Activated gamma-delta T cell (primary cell): ENCODE results near the gene TBC1D30.
"Not testable (repeated sequence)": the region's sequence is repeated elsewhere in the genome, so short reads cannot be mapped to it uniquely, and the experiment has no call there.

Source experiments
- DNase-seq: peaks from one replicate; lab custom pipeline; 2025; lab: John Stamatoyannopoulos, UW
- total RNA-seq, 2 donors: gene quantifications; one replicate each; lab custom pipeline; 2026; lab: John Stamatoyannopoulos, UW

Gene TBC1D30, protein sequence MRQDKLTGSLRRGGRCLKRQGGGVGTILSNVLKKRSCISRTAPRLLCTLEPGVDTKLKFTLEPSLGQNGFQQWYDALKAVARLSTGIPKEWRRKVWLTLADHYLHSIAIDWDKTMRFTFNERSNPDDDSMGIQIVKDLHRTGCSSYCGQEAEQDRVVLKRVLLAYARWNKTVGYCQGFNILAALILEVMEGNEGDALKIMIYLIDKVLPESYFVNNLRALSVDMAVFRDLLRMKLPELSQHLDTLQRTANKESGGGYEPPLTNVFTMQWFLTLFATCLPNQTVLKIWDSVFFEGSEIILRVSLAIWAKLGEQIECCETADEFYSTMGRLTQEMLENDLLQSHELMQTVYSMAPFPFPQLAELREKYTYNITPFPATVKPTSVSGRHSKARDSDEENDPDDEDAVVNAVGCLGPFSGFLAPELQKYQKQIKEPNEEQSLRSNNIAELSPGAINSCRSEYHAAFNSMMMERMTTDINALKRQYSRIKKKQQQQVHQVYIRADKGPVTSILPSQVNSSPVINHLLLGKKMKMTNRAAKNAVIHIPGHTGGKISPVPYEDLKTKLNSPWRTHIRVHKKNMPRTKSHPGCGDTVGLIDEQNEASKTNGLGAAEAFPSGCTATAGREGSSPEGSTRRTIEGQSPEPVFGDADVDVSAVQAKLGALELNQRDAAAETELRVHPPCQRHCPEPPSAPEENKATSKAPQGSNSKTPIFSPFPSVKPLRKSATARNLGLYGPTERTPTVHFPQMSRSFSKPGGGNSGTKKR
- total RNA-seq = 0.10 to 0.17 reads per million in 2 donors

DNA sequence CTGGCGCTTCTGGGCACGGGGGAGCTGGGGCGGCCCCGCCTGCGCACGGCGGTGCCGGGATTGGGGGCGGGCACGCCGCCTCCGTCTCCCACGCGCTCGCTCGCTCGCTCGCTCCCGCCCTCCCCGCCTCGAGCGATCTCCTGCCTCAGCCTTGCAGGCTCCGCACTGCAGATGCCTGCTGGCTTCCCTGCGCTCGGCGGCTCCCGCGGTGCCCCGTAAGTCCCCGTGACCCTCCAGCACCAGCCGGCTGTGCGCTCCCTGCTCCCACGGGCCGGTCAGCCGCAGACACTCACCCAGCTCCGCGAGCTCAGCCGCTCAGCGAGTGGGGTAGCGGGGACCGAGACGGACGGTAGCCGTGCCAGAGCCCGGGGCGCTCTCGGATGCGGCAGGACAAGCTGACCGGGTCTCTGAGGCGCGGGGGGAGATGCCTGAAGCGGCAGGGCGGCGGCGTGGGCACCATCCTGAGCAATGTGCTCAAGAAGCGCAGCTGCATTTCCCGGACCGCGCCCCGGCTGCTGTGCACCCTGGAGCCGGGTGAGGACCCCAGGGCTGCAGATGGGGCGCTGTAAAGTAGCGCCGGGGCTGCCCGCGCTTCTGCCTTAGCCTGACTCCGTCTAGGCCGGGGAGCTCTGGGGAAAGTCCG is at the start of gene TBC1D30:
Gene TBC1D30 (plus strand): TSS at position 148 of the 643 bp plus-strand sequence. CDS start 233 bp downstream, at position 381.
- DNase-seq = no peak

DNA sequence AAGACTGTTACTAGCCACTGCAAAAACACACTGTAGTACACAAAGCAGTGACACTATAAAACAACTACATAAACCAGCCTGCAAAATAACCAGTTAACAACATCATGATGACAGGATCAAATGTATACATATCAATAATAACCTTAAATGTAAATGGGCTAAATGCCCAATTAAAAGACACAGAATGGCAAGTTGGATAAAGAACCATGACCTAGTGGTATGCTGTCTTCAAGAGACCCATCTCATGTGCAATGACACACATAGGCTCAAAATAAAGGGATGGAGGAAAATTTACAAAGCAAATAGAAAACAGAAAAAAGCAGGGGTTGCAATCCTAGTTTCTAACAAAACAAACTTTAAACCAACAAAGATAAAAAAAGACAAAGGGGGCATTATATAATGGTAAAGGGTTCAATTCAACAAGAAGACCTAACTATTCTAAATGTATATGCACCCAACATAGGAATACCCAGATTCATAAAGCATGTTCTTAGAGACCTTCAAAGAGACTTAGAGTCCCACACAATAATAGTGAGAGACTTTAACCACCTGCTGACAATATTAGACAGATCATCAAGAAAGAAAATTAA is 49.2 kb upstream of the TBC1D30 start:
- not testable (repeated sequence) for DNase-seq

DNA sequence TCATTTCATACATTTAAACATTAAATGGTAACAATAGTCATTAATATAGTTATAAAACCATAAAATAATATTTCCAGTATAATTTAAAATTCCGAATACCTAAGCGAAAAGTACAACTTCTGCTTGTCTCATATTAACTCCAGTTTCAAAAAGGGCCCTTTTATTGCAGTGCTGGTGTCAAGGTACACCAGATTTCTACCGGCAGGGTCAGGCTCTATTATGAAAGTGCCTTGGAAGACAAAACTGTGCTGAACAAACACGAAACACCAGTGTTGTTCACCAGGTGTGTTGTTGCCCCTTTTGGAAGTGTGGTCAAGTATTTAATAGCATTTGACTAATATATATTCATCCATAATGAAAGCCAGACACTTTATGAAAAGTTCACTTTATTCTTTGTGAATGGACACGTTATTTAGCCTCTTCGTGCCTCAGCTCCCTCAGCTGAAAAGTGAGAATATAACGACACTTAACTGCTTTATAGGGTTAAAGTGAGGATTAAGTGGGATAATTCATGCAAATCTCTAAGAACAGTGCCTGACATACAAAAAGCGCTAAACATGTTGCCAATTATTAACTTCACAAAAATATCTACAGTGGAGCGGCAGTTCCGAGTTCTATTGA is 45.0 kb upstream of the TBC1D30 start:
- no peak for DNase-seq

DNA sequence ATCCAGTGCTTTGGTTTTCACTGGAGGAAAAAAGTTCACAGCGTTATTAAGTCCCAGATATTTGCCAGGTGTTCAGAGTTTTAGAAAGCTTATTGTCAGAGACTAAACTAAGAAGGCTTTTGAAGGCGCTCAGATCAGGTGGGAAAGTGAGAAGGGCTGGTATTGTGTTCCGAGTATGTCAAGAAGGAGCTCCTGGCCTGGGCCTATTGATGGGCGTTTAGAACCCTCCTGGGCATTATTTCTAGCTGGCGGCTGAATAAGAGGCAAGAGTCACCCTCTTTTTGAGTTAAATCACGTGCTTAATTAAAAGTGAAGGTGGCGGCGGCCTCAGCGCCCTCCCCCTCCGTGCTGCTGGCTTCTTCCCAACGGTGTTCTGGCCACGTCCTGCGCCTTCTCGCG is 44.3 kb upstream of the TBC1D30 start:
- DNase-seq = no peak

- DNase-seq = no peak
These were observed 43.7 kb upstream of the TBC1D30 start for GRCh38 chr12:64780531-64781279.

DNA sequence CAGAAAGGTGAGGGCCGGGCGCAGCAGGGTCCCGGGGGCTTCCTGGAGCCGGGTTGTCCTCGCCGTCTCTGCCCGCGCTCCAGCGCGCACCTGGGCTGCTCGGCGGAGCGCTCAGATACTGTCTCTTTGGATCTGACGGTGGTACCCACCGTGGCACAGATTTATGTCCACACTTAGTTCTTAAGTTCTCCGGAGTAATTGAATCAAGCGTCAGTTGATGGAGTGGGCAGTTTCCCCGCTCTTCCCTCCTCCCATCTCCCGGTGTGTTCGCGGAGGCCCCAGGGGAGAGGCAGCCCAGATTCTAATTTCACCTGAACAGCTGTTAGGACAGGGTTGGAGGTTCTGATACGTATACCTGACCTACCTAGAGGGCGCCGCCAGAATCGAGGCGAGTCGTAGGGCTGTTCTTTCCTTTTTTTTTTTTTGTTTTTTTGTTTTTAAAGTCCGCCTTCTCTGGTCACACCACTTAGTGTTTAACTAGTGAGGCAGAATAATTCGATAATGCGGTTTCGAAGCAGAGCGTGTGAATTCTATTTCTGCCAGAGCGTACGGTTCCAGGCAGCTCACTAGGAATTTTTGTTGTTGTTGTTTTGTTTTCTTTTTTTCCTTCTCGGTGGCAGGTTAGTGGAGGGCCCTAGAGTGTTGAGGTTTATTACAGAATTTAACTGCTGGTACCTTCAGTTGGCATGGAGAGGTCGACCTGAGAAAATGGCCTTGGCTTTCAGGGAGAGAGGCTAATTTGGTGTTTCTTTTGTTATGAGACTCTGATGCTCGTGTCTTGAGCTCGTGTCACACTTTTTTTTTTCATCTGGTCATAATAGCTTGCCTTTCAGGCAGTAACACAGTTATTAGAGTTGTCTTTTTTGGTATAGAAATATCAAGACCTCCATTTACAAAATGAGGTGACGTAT is 42.9 kb upstream of the TBC1D30 start:
- DNase-seq = no peak

GRCh38 chr12:64782191-64782876 is 42.1 kb upstream of the TBC1D30 start:
- no peak for DNase-seq

DNA sequence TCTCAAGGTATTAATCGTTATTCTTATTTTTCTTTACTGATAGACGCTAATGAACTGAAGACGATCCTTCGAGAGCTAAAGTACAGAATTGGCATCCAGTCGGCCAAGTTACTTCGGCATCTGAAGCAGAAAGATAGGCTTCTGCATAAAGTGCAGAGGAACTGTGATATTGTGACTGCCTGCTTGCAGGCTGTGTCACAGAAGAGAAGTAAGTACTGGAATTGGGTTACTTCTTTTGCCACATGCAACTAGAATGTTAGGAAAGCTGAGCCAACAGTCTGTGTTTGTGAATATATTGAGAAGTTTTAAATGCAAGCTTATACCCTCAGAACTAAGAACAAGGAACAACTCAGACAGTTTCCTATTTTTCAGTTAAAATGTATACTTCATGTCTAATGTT is 38.6 kb upstream of the TBC1D30 start:
- no peak for DNase-seq

DNA sequence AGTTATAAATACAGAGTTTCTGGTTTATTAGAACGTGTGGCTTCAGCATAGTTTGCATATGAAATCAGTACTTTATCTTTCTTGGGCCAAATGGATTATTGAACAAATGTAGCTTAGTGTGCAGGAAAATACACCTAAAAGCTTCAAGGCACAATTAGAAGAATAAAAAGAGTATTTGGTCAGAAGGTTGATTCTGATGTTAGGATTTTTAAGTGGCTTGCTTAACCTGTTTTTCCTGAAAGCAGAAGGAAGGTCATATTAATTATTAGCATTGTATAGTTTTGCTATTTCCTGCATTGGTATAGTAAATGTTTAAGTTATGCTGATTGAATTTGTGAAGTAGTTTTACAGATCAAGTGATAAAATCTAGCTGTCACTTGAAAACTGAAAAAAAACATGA is 34.3 kb upstream of the TBC1D30 start:
- DNase-seq = no peak

DNA sequence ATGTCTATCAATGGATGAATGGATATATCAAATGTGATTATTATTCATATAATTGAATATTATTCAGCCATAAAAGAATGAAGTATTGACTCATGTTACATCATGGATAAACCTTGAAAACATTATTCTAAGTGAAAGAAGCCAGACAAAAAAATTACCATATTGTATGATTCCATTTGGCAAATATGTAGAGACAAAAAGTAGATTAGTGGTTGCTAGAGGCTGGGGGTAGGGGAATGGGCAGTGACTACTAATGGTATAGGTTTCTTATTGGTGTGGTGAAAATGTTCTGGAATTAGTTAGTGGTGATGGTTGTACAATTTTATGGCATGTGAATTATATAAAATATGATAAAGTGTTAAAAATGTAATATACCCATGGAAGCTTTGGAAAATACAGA is 33.4 kb upstream of the TBC1D30 start:
- DNase-seq = no peak

- no peak for DNase-seq
These were observed 32.3 kb upstream of the TBC1D30 start for GRCh38 chr12:64792128-64792527.

DNA sequence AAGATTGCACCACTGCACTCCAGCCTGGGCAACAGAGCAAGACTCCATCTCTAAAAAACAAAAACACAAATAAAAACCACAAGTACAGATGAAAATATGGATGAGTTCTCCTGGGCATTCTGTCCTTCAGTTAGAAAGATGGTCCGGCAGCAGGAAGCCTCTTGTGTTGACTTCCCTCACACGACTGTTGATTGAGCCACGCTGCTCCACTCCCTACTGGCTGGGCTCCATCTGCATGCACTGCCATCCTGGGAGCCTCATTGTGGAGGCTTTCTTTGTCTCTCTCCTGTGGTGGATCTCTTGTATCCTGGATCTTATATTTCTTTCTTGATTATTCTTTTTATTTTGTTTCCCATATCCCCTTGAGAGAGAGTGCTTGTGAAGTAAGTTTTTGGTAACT is 30.8 kb upstream of the TBC1D30 start:
- no peak for DNase-seq

GRCh38 chr12:64794305-64794704 is 30.1 kb upstream of the TBC1D30 start:
- no peak for DNase-seq

GRCh38 chr12:64796205-64796845 is 28.1 kb upstream of the TBC1D30 start:
- no peak for DNase-seq

GRCh38 chr12:64797156-64797555 is 27.3 kb upstream of the TBC1D30 start:
- no peak for DNase-seq

DNA sequence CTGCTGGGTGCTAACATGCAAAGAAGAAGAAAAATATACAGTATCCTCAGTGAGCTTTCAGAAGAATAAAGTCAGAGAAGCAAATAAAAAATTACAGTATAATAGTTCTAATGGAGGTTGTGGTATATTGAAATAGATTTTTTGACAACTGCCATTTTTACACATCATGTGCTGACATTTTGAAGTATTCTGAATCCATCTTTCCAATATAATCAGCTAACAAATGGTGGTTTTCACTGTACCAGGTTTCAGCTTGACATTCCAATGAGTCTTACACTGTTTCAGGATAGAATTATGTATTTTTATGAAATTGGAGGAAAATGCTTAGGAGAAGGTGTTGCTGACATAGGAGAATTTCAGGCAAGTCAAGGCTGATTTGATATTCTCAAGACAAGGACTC is 26.3 kb upstream of the TBC1D30 start:
- DNase-seq = no peak

DNA sequence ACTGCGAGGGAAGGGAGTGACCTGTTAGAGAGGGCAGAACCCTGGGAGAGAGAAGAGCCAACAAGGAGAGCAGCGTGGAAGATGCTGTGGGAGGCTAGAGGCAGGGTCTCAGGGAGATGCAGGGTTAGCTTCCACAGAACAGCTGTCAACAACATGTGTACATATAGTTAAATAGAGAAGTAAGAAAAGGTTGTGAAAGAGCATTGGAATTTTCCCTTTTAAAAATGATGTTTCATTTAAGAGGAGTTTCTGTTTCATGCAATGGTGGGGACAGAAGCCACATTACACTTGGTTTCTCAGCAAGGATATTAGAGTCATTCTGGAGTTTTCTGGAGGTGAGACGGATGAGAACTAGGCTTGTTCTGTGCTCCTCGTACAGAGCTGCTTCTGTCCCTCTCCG is 23.8 kb upstream of the TBC1D30 start:
- no peak for DNase-seq

- no peak for DNase-seq
These were observed 23.1 kb upstream of the TBC1D30 start for GRCh38 chr12:64801381-64801780.
